Mesenchymal stem cell (in vitro differentiated cells and primary cell): Measurements from ENCODE around the gene C1GALT1C1L.
A peak's percentile ranks its signal among the peaks of the same experiment; 100 is the strongest.
"Not testable (repeated sequence)": the region's sequence is repeated elsewhere in the genome, so short reads cannot be mapped to it uniquely, and the experiment has no call there.

Experiments
- DNase-seq: peaks from one replicate; pipeline ENCODE4 v3.0.0-alpha.2; 2013
- H2AFZ ChIP-seq: one replicate; pipeline ENCODE4 v1.6.1; 2013; ENCODE audit warnings: low read depth, mild to moderate bottlenecking, control low read depth, inconsistent platforms, low read length, moderate library complexity
- H2AK5ac ChIP-seq: 2 replicates; pipeline ENCODE4 v1.6.1; 2013; ENCODE audit warnings: low read length, moderate library complexity, mild to moderate bottlenecking, inconsistent platforms; ENCODE audit not compliant: severe bottlenecking
- H2BK120ac ChIP-seq: one replicate; pipeline ENCODE4 v1.6.1; 2013; ENCODE audit warnings: low read depth, mild to moderate bottlenecking, inconsistent platforms, low read length, moderate library complexity
- H2BK12ac ChIP-seq, 2 experiments: one replicate each; pipeline ENCODE4 v1.6.1; 2013; ENCODE audit warnings: inconsistent platforms in 2 of 2, low read length in 2 of 2, mild to moderate bottlenecking in 2 of 2, moderate library complexity in 2 of 2, control low read depth in 1 of 2
- H2BK15ac ChIP-seq: one replicate; pipeline ENCODE4 v1.6.1; 2013; ENCODE audit warnings: mild to moderate bottlenecking, low read depth, inconsistent platforms; ENCODE audit not compliant: poor library complexity, severe bottlenecking
- H2BK5ac ChIP-seq: 2 replicates; pipeline ENCODE4 v1.6.1; 2013; ENCODE audit warnings: low read depth, mild to moderate bottlenecking, low read length, control low read depth, inconsistent platforms; ENCODE audit not compliant: poor library complexity, severe bottlenecking
- H3K14ac ChIP-seq, 2 experiments: one replicate each; pipeline ENCODE4 v1.6.1; 2013; ENCODE audit warnings: inconsistent platforms in 2 of 2, low read length in 2 of 2, control low read depth in 1 of 2, mild to moderate bottlenecking in 1 of 2, moderate library complexity in 1 of 2
- H3K18ac ChIP-seq, 2 experiments: one replicate each; pipeline ENCODE4 v1.6.1; 2013; ENCODE audit warnings: inconsistent platforms in 2 of 2, low read length in 2 of 2, control low read depth in 1 of 2, low read depth in 1 of 2, mild to moderate bottlenecking in 1 of 2
- H3K23ac ChIP-seq, 2 experiments: one replicate each; pipeline ENCODE4 v1.6.1; 2013; ENCODE audit warnings: inconsistent platforms in 2 of 2, low read length in 2 of 2, mild to moderate bottlenecking in 2 of 2, moderate library complexity in 2 of 2, control low read depth in 1 of 2
- H3K27ac ChIP-seq: 2 replicates; pipeline ENCODE4 v1.5.1; 2013; ENCODE audit warnings: mild to moderate bottlenecking, moderate library complexity, low read length, control low read depth, inconsistent platforms; ENCODE audit not compliant: poor library complexity, severe bottlenecking
- H3K27me3 ChIP-seq, 2 experiments: 2 replicates each; pipeline versions ENCODE4 v1.6.1 to v1.7.0; 2013; ENCODE audit warnings: low read length in 2 of 2, mild to moderate bottlenecking in 2 of 2, moderate library complexity in 2 of 2, control low read depth in 1 of 2, inconsistent platforms in 1 of 2; ENCODE audit not compliant: control insufficient read depth in 1 of 2, insufficient read depth in 1 of 2
- H3K36me3 ChIP-seq, 2 experiments: 2 replicates each; pipeline versions ENCODE4 v1.6.1 to v1.7.0; 2013; ENCODE audit warnings: low read length in 2 of 2, control low read depth in 1 of 2, inconsistent platforms in 1 of 2, low read depth in 1 of 2, mild to moderate bottlenecking in 1 of 2; ENCODE audit not compliant: insufficient read depth in 2 of 2, control insufficient read depth in 1 of 2
- H3K4ac ChIP-seq, 2 experiments: one replicate each; pipeline ENCODE4 v1.6.1; 2013; ENCODE audit warnings: inconsistent platforms in 2 of 2, low read length in 2 of 2, mild to moderate bottlenecking in 2 of 2, moderate library complexity in 2 of 2, control low read depth in 1 of 2, low read depth in 1 of 2
- H3K4me1 ChIP-seq: 2 replicates; pipeline ENCODE4 v1.6.1; 2013; ENCODE audit warnings: low read depth, low read length, control low read depth; ENCODE audit not compliant: control insufficient read depth, insufficient read depth
- H3K4me2 ChIP-seq: 2 replicates; pipeline ENCODE4 v1.6.1; 2013; ENCODE audit warnings: low read length, mild to moderate bottlenecking, inconsistent platforms; ENCODE audit not compliant: poor library complexity, severe bottlenecking
- H3K4me3 ChIP-seq, 2 experiments: 2 replicates each; pipeline versions ENCODE4 v1.5.1 to v1.7.0; 2013; ENCODE audit warnings: low read length in 2 of 2, mild to moderate bottlenecking in 2 of 2, control low read depth in 1 of 2, low read depth in 1 of 2; ENCODE audit not compliant: insufficient read depth in 1 of 2
- H3K79me1 ChIP-seq: replicated peaks from 2 replicates; pipeline ENCODE4 v1.6.1; 2013; ENCODE audit warnings: mild to moderate bottlenecking, control low read depth, low read length, inconsistent platforms; ENCODE audit not compliant: poor library complexity, severe bottlenecking
- H3K9ac ChIP-seq: 2 replicates; pipeline ENCODE4 v1.7.0; 2013; ENCODE audit warnings: mild to moderate bottlenecking, low read length, moderate library complexity
- H3K9me3 ChIP-seq: 2 replicates; pipeline ENCODE4 v1.7.0; 2013; ENCODE audit warnings: mild to moderate bottlenecking, low read length; ENCODE audit not compliant: control insufficient read depth
- H4K8ac ChIP-seq: one replicate; pipeline ENCODE4 v1.6.1; 2013; ENCODE audit warnings: inconsistent platforms, mild to moderate bottlenecking, low read length, moderate library complexity
- H4K91ac ChIP-seq: one replicate; pipeline ENCODE4 v1.6.1; 2013; ENCODE audit warnings: mild to moderate bottlenecking, low read length, inconsistent platforms
- WGBS: methylation state at CpG from one replicate; pipeline ENCODE4 v1.1.7; 2013; ENCODE audit warnings: mixed read lengths; 5-methylcytosine and 5-hydroxymethylcytosine counted together

Gene C1GALT1C1L

GRCh38 chr2:43642363-43642762 is 33.9 kb downstream of the C1GALT1C1L start:
- Histone ChIP-seq H2BK15ac (no peak overlapping the region), H3K79me1 (peaks cover 10% of the 10 kb centered on the region), H3K4me1 (peaks cover 3% of the 10 kb centered on the region), H4K8ac (no peak overlapping the region), H2AFZ (no peak overlapping the region), H3K4me2 (no peak overlapping the region), H2BK120ac (no peak overlapping the region), H3K27ac (no peak overlapping the region), H4K91ac (no peak overlapping the region), H2BK12ac (no peak overlapping the region), H3K23ac (no peak overlapping the region), H3K9ac (no peak overlapping the region), H3K27me3 (no peaks in the 10 kb centered on the region), H2BK5ac (no peak overlapping the region), H2AK5ac (no peak overlapping the region), H3K4me3 (no peak overlapping the region), H3K36me3 (no peaks in the 10 kb centered on the region), H3K9me3 (no peaks in the 10 kb centered on the region), H3K14ac (no peak overlapping the region), H3K4ac (no peak overlapping the region), H3K18ac (no peak overlapping the region)
- no peak for DNase-seq
- WGBS: 38% methylated on average over 1 of the region's 2 CpGs

- Histone ChIP-seq H4K8ac (peak within 1 kb of the TSS; percentile 37), H3K27me3 (no peaks in the 10 kb centered on the region), H3K79me1 (peaks cover 11% of the 10 kb centered on the region), H3K4me3 (peak within 1 kb of the TSS; percentile 82 to 84), H2BK12ac (peak within 1 kb of the TSS; percentile 56 to 94), H3K18ac (peak within 1 kb of the TSS; percentile 13 to 37), H3K14ac (peak within 1 kb of the TSS in 1 of 2 experiments; percentile 13), H4K91ac (peak within 1 kb of the TSS; percentile 57), H3K23ac (no peak within 1 kb of the TSS), H3K36me3 (no peaks in the 10 kb centered on the region), H2AFZ (peak within 1 kb of the TSS; percentile 72), H3K4me1 (peaks cover 6% of the 10 kb centered on the region), H3K9me3 (no peaks in the 10 kb centered on the region), H3K4me2 (peak within 1 kb of the TSS; percentile 64), H3K27ac (no peak within 1 kb of the TSS), H3K4ac (no peak within 1 kb of the TSS), H2AK5ac (no peak within 1 kb of the TSS), H2BK120ac (peak within 1 kb of the TSS; percentile 54), H2BK5ac (no peak within 1 kb of the TSS), H3K9ac (peak within 1 kb of the TSS; percentile 83), H2BK15ac (peak within 1 kb of the TSS; percentile 89)
- DNase-seq: peak; percentile 89
- WGBS: under 1% methylated on average over 67 of the region's 75 CpGs
Measured at GRCh38 chr2:43637030-43637803, 39.0 kb downstream of the C1GALT1C1L start, which contains the start of gene PLEKHH2. Gene PLEKHH2, plus strand, starts transcription at chr2:43637260. Its CDS starts 7,414 bp downstream, at chr2:43644674.

GRCh38 chr2:43636621-43637020 is 39.6 kb downstream of the C1GALT1C1L start:
- peaks cover 6% of the 10 kb centered on the region for H3K4me1 ChIP-seq
- no peak overlapping the region for H3K27ac ChIP-seq
- H3K4me3 ChIP-seq: peak overlapping the region; percentile 24 to 84
- H4K91ac ChIP-seq: no peak overlapping the region
- peak overlapping the region; percentile 83 for H3K9ac ChIP-seq
- peak overlapping the region; percentile 72 for H2AFZ ChIP-seq
- no peak overlapping the region for H2BK5ac ChIP-seq
- no peak overlapping the region for H2AK5ac ChIP-seq
- H3K23ac ChIP-seq: no peak overlapping the region
- H2BK12ac ChIP-seq: no peak overlapping the region
- no peak overlapping the region for H2BK15ac ChIP-seq
- H3K4me2 ChIP-seq: peak overlapping the region; percentile 50
- DNase-seq: no peak
- no peak overlapping the region for H3K14ac ChIP-seq
- H2BK120ac ChIP-seq: no peak overlapping the region
- no peak overlapping the region for H3K4ac ChIP-seq
- peak overlapping the region in 1 of 2 experiments; percentile 13 for H3K18ac ChIP-seq
- no peaks in the 10 kb centered on the region for H3K36me3 ChIP-seq
- no peak overlapping the region for H4K8ac ChIP-seq
- WGBS: 59% methylated on average over 10 of the region's 10 CpGs
- no peaks in the 10 kb centered on the region for H3K9me3 ChIP-seq
- no peaks in the 10 kb centered on the region for H3K27me3 ChIP-seq
- peaks cover 11% of the 10 kb centered on the region for H3K79me1 ChIP-seq

GRCh38 chr2:43636153-43636552 is 40.1 kb downstream of the C1GALT1C1L start:
- H3K9ac ChIP-seq, H2BK5ac ChIP-seq, H3K4me3 ChIP-seq, H2BK120ac ChIP-seq, H3K4me2 ChIP-seq, H3K4me1 ChIP-seq, H3K18ac ChIP-seq, H2BK15ac ChIP-seq, H3K36me3 ChIP-seq, H4K8ac ChIP-seq, H3K9me3 ChIP-seq, H3K27me3 ChIP-seq, H4K91ac ChIP-seq, DNase-seq, H3K4ac ChIP-seq, H2AFZ ChIP-seq, H3K27ac ChIP-seq, H2AK5ac ChIP-seq, H3K14ac ChIP-seq, H3K23ac ChIP-seq, H2BK12ac ChIP-seq: not testable (repeated sequence)
- 94% methylated on average over 9 of the region's 12 CpGs for WGBS
- peaks cover 11% of the 10 kb centered on the region for H3K79me1 ChIP-seq
